Activated CD4-positive, alpha-beta T cell treated with anti-CD3 and anti-CD28 coated beads for 48 hours (primary cell): ENCODE results near the gene BZW1.

Source experiments
- DNase-seq: peaks from one replicate; pipeline ENCODE4 v3.0.0-alpha.2; 2020

The BZW1 gene

GRCh38 chr2:200811333-200812121, at the start of gene BZW1:
BZW1 (plus strand) TSS chr2:200811910; CDS start chr2:200813218, 1,308 bp downstream.
- peak; percentile 98 for DNase-seq

- DNase-seq, result no peak
These were observed 49.6 kb upstream of the BZW1 start for GRCh38 chr2:200762127-200762526.

- DNase-seq, result no peak
These were observed 48.3 kb upstream of the BZW1 start for GRCh38 chr2:200763422-200763821.

GRCh38 chr2:200765139-200765951, 46.4 kb upstream of the BZW1 start:
- DNase-seq, result peak; percentile 73

GRCh38 chr2:200765995-200766660, 45.6 kb upstream of the BZW1 start:
- DNase-seq, result no peak

DNA sequence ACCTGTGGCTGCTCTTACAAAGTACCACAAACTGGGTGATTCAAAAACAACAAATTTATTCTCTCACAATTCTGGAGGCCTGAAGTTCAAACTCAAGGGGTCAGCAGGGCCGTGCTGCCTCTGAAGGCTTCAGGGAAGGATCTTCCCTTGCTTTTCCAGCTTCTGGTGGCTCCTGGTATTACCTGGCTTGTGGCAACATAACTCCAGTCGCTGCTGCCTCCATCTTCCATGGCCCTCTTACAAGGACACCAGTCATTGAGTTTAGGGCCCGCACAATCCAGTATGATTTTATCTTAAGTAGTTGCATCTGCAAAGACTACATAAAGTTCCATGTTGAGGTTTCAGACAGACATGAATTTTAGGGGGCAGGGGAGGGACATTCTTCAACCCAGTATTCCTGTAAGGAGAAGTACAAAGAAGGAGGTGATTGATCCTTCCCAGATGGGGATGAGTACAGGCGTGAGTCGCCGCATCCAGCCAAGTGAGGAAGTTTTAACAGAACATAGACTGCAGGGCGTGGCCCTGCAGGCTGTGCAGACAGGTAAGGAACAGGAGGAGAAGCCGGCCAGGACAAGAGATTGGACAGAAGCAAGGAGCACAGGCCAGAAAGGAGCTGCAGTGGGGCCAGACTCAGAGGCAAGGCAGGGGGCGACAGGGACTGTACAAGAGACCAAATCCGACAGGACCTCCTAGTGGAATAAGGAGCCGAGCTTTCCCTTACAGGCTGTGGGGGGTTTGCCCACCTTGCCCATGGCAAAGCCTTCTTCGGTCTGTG, 44.4 kb upstream of the BZW1 start:
- no peak for DNase-seq

GRCh38 chr2:200770847-200771246, 40.9 kb upstream of the BZW1 start:
- DNase-seq, result no peak

- no peak for DNase-seq
These were observed 39.1 kb upstream of the BZW1 start for GRCh38 chr2:200772620-200773019.

- no peak for DNase-seq
These were observed 38.6 kb upstream of the BZW1 start for GRCh38 chr2:200773083-200773482.

DNA sequence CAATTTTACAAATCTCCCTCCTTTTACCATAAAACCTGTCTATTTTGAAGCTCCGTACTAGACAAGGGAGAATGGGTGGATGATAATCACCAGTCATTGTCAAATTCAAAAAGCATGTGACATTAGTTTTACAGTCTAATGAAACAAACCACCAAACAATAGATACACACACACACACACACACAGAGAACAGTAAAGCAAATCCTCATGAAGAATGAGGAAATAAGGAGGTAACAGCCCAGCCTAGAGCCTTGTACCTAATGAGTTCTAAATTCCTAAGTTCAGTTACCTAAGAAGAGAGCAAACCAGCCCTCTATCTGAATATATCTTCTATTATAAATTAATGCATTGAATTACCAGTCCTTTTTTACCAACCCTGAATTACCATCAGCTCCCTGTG, 36.8 kb upstream of the BZW1 start:
- no peak for DNase-seq

GRCh38 chr2:200777275-200777674, 34.4 kb upstream of the BZW1 start:
- DNase-seq, result no peak

- DNase-seq, result no peak
These were observed 33.7 kb upstream of the BZW1 start for GRCh38 chr2:200778038-200778437.

GRCh38 chr2:200779214-200779613, 32.5 kb upstream of the BZW1 start:
- DNase-seq, result no peak

DNA sequence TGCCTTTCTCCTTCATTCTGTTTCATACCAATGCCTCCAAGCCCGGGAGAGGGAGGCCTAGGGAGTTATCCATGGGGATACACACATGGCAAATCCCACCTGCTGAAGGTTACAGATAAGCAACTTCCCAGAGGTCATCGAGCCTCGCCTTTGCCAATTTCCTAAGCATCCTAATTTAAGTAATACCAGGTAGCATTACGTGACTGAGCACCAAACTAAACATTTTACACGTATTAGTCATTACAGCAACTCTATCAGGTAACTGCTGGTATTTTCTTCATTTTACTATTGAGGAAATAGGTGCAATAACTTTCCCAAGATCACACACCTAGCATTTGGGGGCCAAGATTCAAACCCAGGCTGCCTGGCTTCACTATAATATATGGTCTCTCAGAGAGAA, 30.1 kb upstream of the BZW1 start:
- DNase-seq, result no peak

- no peak for DNase-seq
These were observed 29.5 kb upstream of the BZW1 start for GRCh38 chr2:200782251-200782650.

DNA sequence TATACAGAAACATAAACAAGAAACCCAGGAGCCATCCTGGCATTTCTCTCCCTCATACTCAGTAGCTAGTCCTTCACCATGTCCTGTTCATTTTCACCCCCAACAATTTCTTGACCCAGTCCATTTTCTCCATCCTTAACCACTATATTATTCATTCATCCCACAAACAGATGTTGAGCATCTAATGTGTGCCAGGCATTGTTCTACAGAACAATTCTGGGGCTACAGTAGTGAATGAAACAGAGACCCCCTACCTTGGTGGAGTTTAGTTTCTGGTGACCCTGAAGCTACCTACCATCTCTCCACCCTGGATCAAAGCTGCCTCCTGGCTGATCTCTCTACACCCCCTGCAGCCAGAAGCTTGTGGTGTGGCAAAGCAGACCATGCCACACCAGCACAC, 27.5 kb upstream of the BZW1 start:
- no peak for DNase-seq

- DNase-seq, result no peak
These were observed 25.3 kb upstream of the BZW1 start for GRCh38 chr2:200786423-200786822.

DNA sequence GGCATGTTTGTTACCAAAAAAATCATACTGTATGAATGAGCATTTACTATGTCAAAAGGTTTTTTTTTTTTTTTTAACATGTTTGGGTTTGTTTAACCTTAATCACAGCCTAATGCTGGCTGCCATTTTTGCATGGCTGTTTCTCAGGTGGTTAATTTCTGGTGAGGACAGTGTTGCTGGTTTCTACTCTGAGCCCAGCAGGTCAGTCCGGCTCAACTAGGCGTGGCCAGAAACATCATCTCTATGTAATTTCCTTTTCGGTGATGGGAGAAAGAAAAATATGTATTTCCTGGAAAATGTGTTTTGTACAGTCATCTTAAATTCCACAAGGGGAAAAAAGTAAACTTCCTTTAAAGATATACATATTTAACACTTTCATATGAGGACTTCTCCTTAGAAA, 24.9 kb upstream of the BZW1 start:
- no peak for DNase-seq

GRCh38 chr2:200787351-200788120, 24.2 kb upstream of the BZW1 start:
- DNase-seq, result peak; percentile 43

GRCh38 chr2:200788121-200788718, 23.5 kb upstream of the BZW1 start:
- no peak for DNase-seq

GRCh38 chr2:200790185-200790584, 21.5 kb upstream of the BZW1 start:
- no peak for DNase-seq

- no peak for DNase-seq
These were observed 19.8 kb upstream of the BZW1 start for GRCh38 chr2:200791905-200792304.
